Measurements from ENCODE around the gene DLG5.

The DLG5 gene

DNA sequence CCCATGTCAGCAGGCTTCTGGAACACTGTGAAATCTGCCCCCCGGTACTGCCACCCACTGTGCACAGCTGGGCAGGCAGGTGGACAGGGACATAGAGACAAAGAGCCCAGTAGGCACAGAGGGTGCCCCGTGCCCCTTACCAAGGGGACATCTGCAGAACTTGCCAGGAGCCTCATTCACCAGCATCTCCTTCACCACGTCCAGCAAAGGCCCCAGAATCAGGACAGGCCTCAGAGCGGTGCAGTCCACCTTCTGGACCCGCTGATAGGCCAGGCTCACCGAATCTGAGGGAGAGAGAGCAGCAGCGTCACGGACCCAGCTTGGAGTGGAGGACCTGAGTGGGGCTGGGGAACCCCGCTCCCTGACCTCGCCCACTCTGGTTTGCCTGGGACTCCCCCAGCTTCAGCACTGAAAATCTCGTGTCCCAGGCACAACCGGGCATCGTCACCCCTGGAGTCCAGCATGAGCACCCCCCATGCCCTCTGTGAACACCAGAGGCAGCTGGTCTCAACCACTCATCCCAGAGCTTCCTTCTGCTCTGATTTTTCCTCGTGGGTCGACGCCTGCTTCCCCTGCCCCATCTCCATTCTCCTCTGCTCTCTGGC, 130.1 kb downstream of the DLG5 start:
- no peaks in the 10 kb centered on the region for H3K9me3 Mint-ChIP-seq
- H3K27me3 Mint-ChIP-seq (ENCODE audit: low read depth): no peaks in the 10 kb centered on the region
- no peak overlapping the region for H3K4me3 Mint-ChIP-seq
- H3K4me1 Mint-ChIP-seq (ENCODE audit: low read depth): peaks cover 28% of the 10 kb centered on the region
- peaks cover 3% of the 10 kb centered on the region for H3K36me3 Mint-ChIP-seq (ENCODE audit: low read depth)
- H3K27ac Mint-ChIP-seq: no peak overlapping the region

GRCh38 chr10:77795426-77796055, 131.0 kb downstream of the DLG5 start:
- H3K27me3 Mint-ChIP-seq (ENCODE audit: low read depth): no peaks in the 10 kb centered on the region
- peaks cover 4% of the 10 kb centered on the region for H3K36me3 Mint-ChIP-seq (ENCODE audit: low read depth)
- peaks cover 20% of the 10 kb centered on the region for H3K4me1 Mint-ChIP-seq (ENCODE audit: low read depth)
- H3K4me3 Mint-ChIP-seq: no peak overlapping the region
- no peak overlapping the region for H3K27ac Mint-ChIP-seq
- no peaks in the 10 kb centered on the region for H3K9me3 Mint-ChIP-seq

DNA sequence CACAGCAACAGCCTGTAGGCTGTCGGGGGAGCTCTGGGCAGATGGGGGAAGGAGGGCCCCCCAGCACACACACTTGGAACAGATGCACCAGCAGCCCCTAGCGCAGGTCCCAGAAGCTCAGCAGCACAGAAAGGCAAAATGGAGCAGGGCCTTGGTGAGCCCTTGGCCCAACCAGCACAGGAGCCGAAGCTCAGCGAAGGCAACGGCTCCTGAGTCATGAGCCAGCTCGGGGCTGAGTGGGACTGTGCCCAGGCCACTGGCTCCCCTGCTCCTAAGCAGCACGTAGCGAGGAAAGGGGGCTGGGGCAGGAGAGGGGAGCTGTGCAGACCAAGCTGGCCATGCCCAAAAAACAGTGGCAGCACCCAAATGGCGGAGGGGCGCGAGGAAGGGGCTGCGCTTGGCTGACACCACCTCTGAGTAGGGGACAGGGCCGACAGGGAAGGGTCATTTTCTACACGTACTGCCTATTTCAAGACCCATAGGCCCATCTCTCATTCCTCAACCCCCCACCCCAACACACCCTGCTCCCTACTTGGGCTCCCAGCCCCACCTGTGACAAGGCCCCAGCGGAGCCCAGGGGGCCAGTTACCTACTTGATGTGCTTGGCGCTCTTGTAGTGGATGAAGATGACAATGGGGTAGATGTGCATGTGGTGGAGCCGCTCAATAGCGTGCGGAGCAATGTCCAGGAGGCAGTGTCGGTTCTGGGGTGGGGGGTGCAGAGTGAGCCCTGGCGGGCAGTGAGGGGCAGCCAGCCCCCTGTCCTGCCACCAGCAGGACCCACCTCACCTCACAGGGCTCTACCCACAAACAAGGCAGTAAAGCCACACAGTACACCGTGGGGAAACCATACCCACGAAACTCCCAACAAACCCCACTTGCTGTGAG, 132.1 kb downstream of the DLG5 start:
- H3K27me3 Mint-ChIP-seq (ENCODE audit: low read depth): no peaks in the 10 kb centered on the region
- peaks cover 4% of the 10 kb centered on the region for H3K36me3 Mint-ChIP-seq (ENCODE audit: low read depth)
- no peak overlapping the region for H3K4me3 Mint-ChIP-seq
- no peak overlapping the region for H3K27ac Mint-ChIP-seq
- no peaks in the 10 kb centered on the region for H3K9me3 Mint-ChIP-seq
- H3K4me1 Mint-ChIP-seq (ENCODE audit: low read depth): peaks cover 13% of the 10 kb centered on the region

DNA sequence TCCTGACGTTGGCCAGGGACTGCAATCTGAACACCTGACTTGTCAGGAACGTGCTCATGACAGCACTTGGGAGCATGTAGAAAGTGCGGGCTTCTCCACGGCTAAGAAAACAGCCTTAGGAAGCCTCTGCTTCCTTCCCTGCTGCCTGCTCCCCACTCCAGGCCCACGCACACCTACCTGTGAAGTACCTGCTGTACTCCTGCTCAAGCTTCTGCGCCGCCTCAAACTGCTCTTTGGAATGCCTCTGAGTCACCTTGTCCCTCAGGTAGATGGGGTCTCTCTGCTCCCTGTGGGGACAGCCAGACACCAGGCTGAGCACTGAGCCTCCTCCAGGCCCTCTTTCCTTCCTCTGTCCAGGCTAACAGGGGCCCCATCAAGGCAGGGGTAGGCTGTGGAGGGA, 132.7 kb downstream of the DLG5 start:
- Mint-ChIP-seq H3K36me3 (ENCODE audit: low read depth) (peaks cover 4% of the 10 kb centered on the region), H3K9me3 (no peaks in the 10 kb centered on the region), H3K4me3 (no peak overlapping the region), H3K4me1 (ENCODE audit: low read depth) (peaks cover 8% of the 10 kb centered on the region), H3K27me3 (ENCODE audit: low read depth) (no peaks in the 10 kb centered on the region), H3K27ac (no peak overlapping the region)

GRCh38 chr10:77792155-77792554, 134.4 kb downstream of the DLG5 start:
- Mint-ChIP-seq H3K27me3 (ENCODE audit: low read depth) (no peaks in the 10 kb centered on the region), H3K27ac (no peak overlapping the region), H3K4me3 (no peak overlapping the region), H3K4me1 (ENCODE audit: low read depth) (peaks cover 3% of the 10 kb centered on the region), H3K36me3 (ENCODE audit: low read depth) (peaks cover 4% of the 10 kb centered on the region), H3K9me3 (no peaks in the 10 kb centered on the region)

DNA sequence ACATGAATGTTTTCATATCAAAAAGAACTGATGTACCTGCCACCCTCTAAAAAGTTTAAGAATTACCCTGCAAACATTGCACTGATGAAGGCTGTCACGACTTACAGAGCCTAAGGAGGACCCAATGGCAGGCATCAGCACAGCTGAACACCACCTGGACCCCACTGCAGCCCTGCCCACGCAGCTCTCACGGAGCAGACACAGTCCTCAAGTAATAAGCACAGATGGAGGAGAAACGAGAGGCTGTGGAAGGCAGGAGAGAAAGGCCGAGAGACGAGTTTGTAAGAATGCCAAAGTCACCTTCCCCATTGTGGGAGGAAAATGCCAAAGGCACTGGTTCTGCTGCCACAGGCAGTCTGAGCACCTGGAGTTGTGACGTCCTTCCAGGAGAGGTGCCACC, 135.0 kb downstream of the DLG5 start:
- H3K4me3 Mint-ChIP-seq: no peak overlapping the region
- peaks cover 4% of the 10 kb centered on the region for H3K36me3 Mint-ChIP-seq (ENCODE audit: low read depth)
- H3K27ac Mint-ChIP-seq: no peak overlapping the region
- no peaks in the 10 kb centered on the region for H3K27me3 Mint-ChIP-seq (ENCODE audit: low read depth)
- H3K4me1 Mint-ChIP-seq (ENCODE audit: low read depth): no peaks in the 10 kb centered on the region
- H3K9me3 Mint-ChIP-seq: no peaks in the 10 kb centered on the region

GRCh38 chr10:77789861-77790260, 136.7 kb downstream of the DLG5 start:
- Mint-ChIP-seq H3K4me3 (no peak overlapping the region), H3K27me3 (ENCODE audit: low read depth) (no peaks in the 10 kb centered on the region), H3K4me1 (ENCODE audit: low read depth) (no peaks in the 10 kb centered on the region), H3K9me3 (no peaks in the 10 kb centered on the region), H3K36me3 (ENCODE audit: low read depth) (peaks cover 4% of the 10 kb centered on the region), H3K27ac (no peak overlapping the region)

DNA sequence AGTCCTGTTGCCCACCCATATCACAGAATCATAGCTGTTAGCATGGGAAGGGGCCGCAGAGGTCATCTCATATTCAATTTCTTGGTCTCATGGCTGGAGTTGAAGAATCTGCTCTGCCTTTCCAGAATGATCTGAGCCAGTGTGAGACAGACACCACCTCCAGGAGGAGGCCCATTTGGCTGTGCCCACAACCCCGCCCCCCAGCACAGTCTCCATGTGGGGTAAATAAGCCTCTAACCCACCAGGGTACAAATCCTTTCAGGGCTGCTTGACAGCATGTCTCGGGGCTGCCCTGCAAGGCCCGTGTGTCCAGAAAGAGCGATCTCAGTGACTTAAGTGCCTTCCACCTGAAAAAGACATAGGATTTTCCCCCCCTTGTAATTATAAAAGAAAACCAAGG, 137.5 kb downstream of the DLG5 start:
- H3K27me3 Mint-ChIP-seq (ENCODE audit: low read depth): no peaks in the 10 kb centered on the region
- H3K9me3 Mint-ChIP-seq: no peaks in the 10 kb centered on the region
- H3K4me1 Mint-ChIP-seq (ENCODE audit: low read depth): no peaks in the 10 kb centered on the region
- H3K4me3 Mint-ChIP-seq: no peak overlapping the region
- peaks cover 4% of the 10 kb centered on the region for H3K36me3 Mint-ChIP-seq (ENCODE audit: low read depth)
- no peak overlapping the region for H3K27ac Mint-ChIP-seq

- Mint-ChIP-seq H3K9me3 (no peaks in the 10 kb centered on the region), H3K27me3 (ENCODE audit: low read depth) (no peaks in the 10 kb centered on the region), H3K36me3 (ENCODE audit: low read depth) (peaks cover 4% of the 10 kb centered on the region), H3K4me1 (ENCODE audit: low read depth) (no peaks in the 10 kb centered on the region), H3K27ac (no peak overlapping the region), H3K4me3 (no peak overlapping the region)
Measured at GRCh38 chr10:77788496-77789010, 138.0 kb downstream of the DLG5 start.

DNA sequence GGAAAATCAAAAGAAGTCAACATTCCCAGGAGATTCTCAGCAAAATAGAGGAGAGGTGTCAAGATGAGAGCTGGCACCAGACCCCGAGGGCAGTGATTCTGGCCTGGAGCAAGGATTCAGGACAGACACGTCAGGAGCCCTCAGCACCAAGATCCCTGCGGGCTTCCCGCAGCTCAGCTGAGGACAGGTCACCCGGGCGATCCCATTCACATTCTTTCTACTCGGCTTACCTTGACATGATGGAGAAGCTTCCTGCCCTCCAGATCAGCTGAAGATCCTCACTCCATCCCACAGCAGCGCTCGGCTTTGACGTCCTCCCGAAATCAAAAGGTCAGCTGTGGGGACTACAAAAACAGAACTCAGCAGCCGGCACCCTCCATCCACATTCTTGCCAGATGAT, 139.1 kb downstream of the DLG5 start:
- no peaks in the 10 kb centered on the region for H3K4me1 Mint-ChIP-seq (ENCODE audit: low read depth)
- H3K9me3 Mint-ChIP-seq: no peaks in the 10 kb centered on the region
- no peak overlapping the region for H3K4me3 Mint-ChIP-seq
- no peaks in the 10 kb centered on the region for H3K27me3 Mint-ChIP-seq (ENCODE audit: low read depth)
- no peak overlapping the region for H3K27ac Mint-ChIP-seq
- H3K36me3 Mint-ChIP-seq (ENCODE audit: low read depth): peaks cover 4% of the 10 kb centered on the region

DNA sequence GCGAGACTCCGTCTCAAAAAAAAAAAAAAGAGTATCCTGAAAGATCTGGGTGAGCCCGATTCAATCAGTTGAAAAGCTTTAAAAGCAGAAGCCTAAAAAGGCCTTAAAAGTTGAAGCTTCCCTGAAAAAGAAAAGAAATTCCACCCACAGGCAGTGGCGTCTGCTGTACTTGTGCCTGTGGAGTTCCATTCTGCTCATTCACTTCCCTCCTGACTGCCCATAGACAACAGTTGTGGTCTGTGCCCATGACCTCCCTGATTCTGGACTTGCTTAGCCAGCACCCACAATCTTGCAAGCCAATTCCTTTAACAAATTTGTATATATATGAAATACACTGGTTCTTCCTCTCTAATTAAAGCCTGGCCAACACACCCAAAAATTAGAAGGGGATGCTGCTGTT, 141.7 kb downstream of the DLG5 start:
- no peak overlapping the region for H3K4me3 Mint-ChIP-seq
- no peaks in the 10 kb centered on the region for H3K4me1 Mint-ChIP-seq (ENCODE audit: low read depth)
- no peaks in the 10 kb centered on the region for H3K9me3 Mint-ChIP-seq
- H3K36me3 Mint-ChIP-seq (ENCODE audit: low read depth): no peaks in the 10 kb centered on the region
- H3K27ac Mint-ChIP-seq: no peak overlapping the region
- no peaks in the 10 kb centered on the region for H3K27me3 Mint-ChIP-seq (ENCODE audit: low read depth)

GRCh38 chr10:77782328-77783061, 144.1 kb downstream of the DLG5 start:
- Mint-ChIP-seq H3K9me3 (peaks cover 8% of the 10 kb centered on the region), H3K27ac (no peak overlapping the region)

GRCh38 chr10:77781451-77782327, 144.9 kb downstream of the DLG5 start:
- Mint-ChIP-seq H3K4me1 (ENCODE audit: low read depth) (no peaks in the 10 kb centered on the region), H3K27ac (no peak overlapping the region), H3K36me3 (ENCODE audit: low read depth) (no peaks in the 10 kb centered on the region), H3K27me3 (ENCODE audit: low read depth) (no peaks in the 10 kb centered on the region), H3K4me3 (no peak overlapping the region), H3K9me3 (peaks cover 8% of the 10 kb centered on the region)

More at GRCh38 chr10:77782328-77783061, 144.1 kb downstream of the DLG5 start:
- no peak overlapping the region for H3K4me3 Mint-ChIP-seq
- H3K27me3 Mint-ChIP-seq (ENCODE audit: low read depth): no peaks in the 10 kb centered on the region
- H3K36me3 Mint-ChIP-seq (ENCODE audit: low read depth): no peaks in the 10 kb centered on the region
- no peaks in the 10 kb centered on the region for H3K4me1 Mint-ChIP-seq (ENCODE audit: low read depth)
